Fibroblast of lung (primary cell): Measurements from ENCODE around the gene PTPN14.
A peak's percentile ranks its signal among the peaks of the same experiment; 100 is the strongest.

Experiments
- CTCF ChIP-seq, 2 donors: IDR thresholded peaks in 1 of 2; conservative IDR thresholded peaks in 1 of 2; 1 replicate in 1 of 2; 2 replicates in 1 of 2; pipeline ENCODE4 v1.5.1; 2011 to 2012; ENCODE audit warnings: low read length in 2 of 2, control low read depth in 1 of 2, inconsistent platforms in 1 of 2, low read depth in 1 of 2, mild to moderate bottlenecking in 1 of 2
- EZH2 ChIP-seq: IDR thresholded peaks from 2 replicates; pipeline ENCODE4 v1.5.1; 2012; ENCODE audit warnings: low read length, control low read depth, mild to moderate bottlenecking; ENCODE audit errors: missing control alignments

- TF ChIP-seq CTCF (conservative IDR thresholded peaks at IDR 0.05 in 1 of 2, IDR thresholded peaks at IDR 0.05 in 1 of 2; ENCODE audit: low read depth in 1 of 2, low read length in 2 of 2) (peak; percentile 91 to 96), EZH2 (no peak)
Observed at GRCh38 chr1:214328770-214329469, 222.5 kb downstream of the PTPN14 start.
